DND-41 (cell line): ENCODE results near the gene DDX31.

Source experiments
- CTCF ChIP-seq: IDR thresholded peaks from 2 replicates; pipeline ENCODE4 v1.5.1; 2012; ENCODE audit warnings: borderline replicate concordance, low read length, moderate library complexity, mild to moderate bottlenecking; ENCODE audit not compliant: poor library complexity, severe bottlenecking; ENCODE audit errors: extremely low read depth
- EZH2 ChIP-seq: IDR thresholded peaks from 3 replicates; pipeline ENCODE4 v1.6.1; 2012; ENCODE audit warnings: borderline replicate concordance, low read depth, mild to moderate bottlenecking, moderate library complexity, low read length, inconsistent platforms; ENCODE audit not compliant: severe bottlenecking

GRCh38 chr9:132552041-132552440, 117.7 kb downstream of the DDX31 start:
- TF ChIP-seq CTCF (no peak), EZH2 (no peak)
